Fibroblast of peridontal ligament (primary cell): ENCODE data around the gene ARNT2.
A peak's percentile ranks its signal among the peaks of the same experiment; 100 is the strongest.

Experiments
- DNase-seq: peaks from one replicate; pipeline ENCODE4 v3.0.0-alpha.2; 2010; ENCODE audit errors: extremely low read depth

ARNT2 gene

GRCh38 chr15:80442728-80443403 lies 38.7 kb downstream of the ARNT2 start:
- no peak for DNase-seq

GRCh38 chr15:80444680-80445251 lies 40.6 kb downstream of the ARNT2 start:
- DNase-seq = no peak

GRCh38 chr15:80445300-80446041 lies 41.3 kb downstream of the ARNT2 start:
- no peak for DNase-seq

- DNase-seq = no peak
These were observed 42.9 kb downstream of the ARNT2 start for GRCh38 chr15:80447077-80447476.

- DNase-seq = no peak
These were observed 45.6 kb downstream of the ARNT2 start for GRCh38 chr15:80449825-80450224.

- DNase-seq = no peak
These were observed 46.7 kb downstream of the ARNT2 start for GRCh38 chr15:80450811-80451321.

GRCh38 chr15:80452166-80452565 lies 48.0 kb downstream of the ARNT2 start:
- no peak for DNase-seq

- DNase-seq = peak; percentile 10
These were observed 51.0 kb downstream of the ARNT2 start for GRCh38 chr15:80455051-80455648.

GRCh38 chr15:80455668-80456442 lies 51.7 kb downstream of the ARNT2 start:
- peak; percentile 97 for DNase-seq

GRCh38 chr15:80456517-80457492 lies 52.6 kb downstream of the ARNT2 start:
- DNase-seq = peak; percentile 63

GRCh38 chr15:80457896-80458295 lies 53.7 kb downstream of the ARNT2 start:
- no peak for DNase-seq

- no peak for DNase-seq
These were observed 54.4 kb downstream of the ARNT2 start for GRCh38 chr15:80458580-80458979.

GRCh38 chr15:80459380-80459779 lies 55.2 kb downstream of the ARNT2 start:
- DNase-seq = no peak

GRCh38 chr15:80459818-80460217 lies 55.6 kb downstream of the ARNT2 start:
- no peak for DNase-seq

GRCh38 chr15:80461356-80462095 lies 57.3 kb downstream of the ARNT2 start:
- peak; percentile 40 for DNase-seq

- DNase-seq = no peak
These were observed 57.9 kb downstream of the ARNT2 start for GRCh38 chr15:80462111-80462510.

- DNase-seq = no peak
These were observed 58.8 kb downstream of the ARNT2 start for GRCh38 chr15:80462836-80463512.

- peak; percentile 42 for DNase-seq
These were observed 60.9 kb downstream of the ARNT2 start for GRCh38 chr15:80464951-80465625.

- no peak for DNase-seq
These were observed 61.4 kb downstream of the ARNT2 start for GRCh38 chr15:80465626-80466005.
